GM21447 (cell line): Measurements from ENCODE around the gene VNN1.
"Not testable (repeated sequence)": the region's sequence is repeated elsewhere in the genome, so short reads cannot be mapped to it uniquely, and the experiment has no call there.

Experiments used
- ATAC-seq: cut with Tn5 transposase; IDR thresholded peaks from one replicate; pipeline ENCODE4 v1.9.1; 2021; ENCODE audit not compliant: unreplicated experiment

The VNN1 gene

GRCh38 chr6:132725947-132726607, 12.2 kb upstream of the VNN1 start:
- peak; percentile 86 for ATAC-seq

DNA sequence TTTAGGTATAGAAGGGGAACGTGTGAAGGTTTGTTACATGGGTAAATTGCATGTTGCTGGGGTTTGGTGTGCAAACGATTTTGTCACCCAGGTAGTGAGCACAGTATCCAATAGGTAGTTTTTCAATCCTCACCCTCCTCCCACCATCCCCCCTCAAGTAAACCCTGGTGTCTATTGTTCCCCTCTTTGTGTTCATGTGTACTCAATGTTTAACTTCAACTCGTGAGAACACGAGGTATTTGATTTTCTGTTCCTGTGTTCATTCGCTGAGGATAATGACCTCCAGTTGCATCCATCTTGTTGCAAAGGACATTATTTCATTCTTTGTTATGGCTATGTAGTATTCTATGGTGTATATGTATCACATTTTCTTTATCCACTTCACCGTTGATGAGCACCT, 11.6 kb upstream of the VNN1 start:
- ATAC-seq: peak; percentile 17

- no peak for ATAC-seq
Measured at GRCh38 chr6:132719736-132720448, 6.0 kb upstream of the VNN1 start.

GRCh38 chr6:132715881-132716637, 2.2 kb upstream of the VNN1 start:
- no peak for ATAC-seq

DNA sequence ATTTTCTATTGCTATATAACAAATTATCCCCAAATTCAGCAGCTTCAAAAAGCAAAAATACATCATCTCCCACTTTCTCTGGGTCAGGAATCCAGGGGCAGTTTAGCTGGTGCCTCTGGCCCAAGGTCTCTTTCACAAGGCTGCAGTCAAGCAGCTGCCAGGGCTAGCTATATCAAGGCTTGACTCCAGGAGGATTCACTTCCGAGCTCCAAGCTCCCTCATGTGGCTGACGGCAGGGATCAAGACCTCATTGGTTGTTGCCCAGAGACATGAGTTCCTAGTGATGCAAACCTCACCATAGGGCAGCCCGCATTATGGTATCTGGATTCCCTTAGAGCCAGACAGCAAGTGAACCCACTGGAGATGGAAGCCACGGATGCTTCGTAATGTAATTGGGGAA, 1.3 kb upstream of the VNN1 start:
- no peak for ATAC-seq

DNA sequence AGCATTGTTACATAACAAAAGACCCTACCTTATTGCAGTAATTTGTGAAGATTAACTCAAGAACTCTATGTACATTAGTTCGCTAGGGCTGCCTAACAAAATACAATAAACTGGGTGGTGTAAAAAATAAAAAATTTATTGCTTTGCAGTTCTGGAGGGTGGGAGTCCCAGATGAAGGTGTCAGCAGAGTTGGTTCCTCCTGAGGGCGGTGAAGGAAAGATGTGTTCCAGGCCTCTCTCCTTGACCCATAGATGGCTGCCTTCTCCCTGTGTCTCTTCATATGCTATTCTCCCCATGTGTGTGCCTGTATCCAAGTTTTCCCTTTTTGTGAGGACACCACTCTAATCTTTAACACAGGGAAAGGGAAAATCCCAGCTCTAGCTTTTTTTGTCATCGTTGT, 305 bp upstream of the VNN1 start:
- ATAC-seq: no peak

DNA sequence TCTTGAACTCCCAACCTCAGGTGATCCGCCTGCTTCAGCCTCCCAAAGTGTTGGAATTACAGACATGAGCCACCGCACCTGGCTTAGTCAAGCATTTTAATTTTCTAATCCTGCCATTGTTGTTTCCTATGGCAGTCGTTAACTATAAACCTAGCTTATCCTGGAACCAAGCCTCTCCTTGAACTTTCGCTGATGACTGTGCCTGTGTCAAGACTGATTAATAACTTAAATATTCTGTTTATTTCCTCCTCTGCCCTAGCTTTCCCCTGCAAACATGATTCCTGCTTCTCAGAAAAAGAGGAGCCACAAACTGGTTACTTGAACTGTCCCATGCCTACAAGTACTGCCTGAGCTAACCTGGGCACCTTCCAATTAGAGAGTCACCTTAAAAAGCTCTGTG, 1.5 kb downstream of the VNN1 start:
- no peak for ATAC-seq

- ATAC-seq: no peak
Measured at GRCh38 chr6:132708771-132709170, 5.1 kb downstream of the VNN1 start.

DNA sequence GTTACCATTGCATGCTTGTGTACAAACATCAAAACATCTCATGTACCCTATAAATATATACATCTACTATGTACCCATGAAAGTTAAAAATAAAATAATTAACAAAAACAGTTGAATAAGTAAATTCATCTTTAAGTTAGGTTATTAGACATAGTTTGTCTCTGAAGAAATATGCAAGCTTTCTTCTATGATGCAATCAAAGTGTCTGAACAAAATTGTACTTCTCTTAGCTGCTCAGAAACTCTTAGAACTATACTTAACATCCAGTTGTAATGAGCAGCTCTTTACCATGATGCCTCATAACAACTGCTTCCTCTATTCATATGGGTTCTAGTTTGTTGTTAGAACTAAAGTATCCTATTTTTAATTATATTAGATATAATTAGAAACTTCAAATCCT, 5.9 kb downstream of the VNN1 start:
- ATAC-seq: no peak

DNA sequence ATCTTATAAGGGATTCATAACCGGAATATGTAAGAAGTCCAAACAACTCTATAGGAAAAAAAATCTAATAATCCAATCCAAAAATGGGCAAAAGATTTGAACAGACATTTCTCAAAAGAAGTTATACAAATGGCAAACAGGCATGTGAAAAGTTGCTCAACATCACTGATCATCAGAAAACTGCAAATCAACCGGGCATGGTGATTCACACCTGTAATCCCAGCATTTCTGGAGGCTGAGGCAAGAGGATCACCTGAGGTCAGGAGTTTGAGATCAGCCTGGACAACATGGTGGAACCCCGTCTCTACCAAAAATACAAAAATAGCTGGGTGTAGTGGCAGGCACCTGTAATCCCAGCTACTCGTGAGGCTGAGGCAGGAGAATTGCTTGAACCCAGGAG, 7.1 kb downstream of the VNN1 start:
- ATAC-seq: not testable (repeated sequence)

- ATAC-seq: no peak
Measured at GRCh38 chr6:132703936-132704335, 9.9 kb downstream of the VNN1 start.

GRCh38 chr6:132698608-132699007, 15.2 kb downstream of the VNN1 start:
- ATAC-seq: no peak

DNA sequence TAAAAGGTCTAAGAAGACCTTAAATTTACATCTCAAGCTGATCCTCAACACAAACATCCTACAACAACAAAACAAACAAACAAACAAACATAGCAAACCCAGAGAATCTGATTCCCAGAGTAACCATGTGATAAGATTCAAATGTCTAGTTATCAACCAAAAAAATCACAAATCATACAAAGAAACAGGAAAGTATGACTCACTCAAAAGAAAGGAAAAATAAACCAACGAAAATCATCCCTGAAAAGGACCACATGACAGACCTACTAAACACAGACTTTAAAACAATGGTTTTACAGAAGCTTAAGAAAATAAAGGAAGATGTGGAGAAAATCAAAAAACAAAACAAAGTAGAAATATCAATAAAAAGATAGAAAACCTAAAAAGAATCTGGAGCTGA, 18.1 kb downstream of the VNN1 start:
- ATAC-seq: no peak

GRCh38 chr6:132693478-132693877, 20.4 kb downstream of the VNN1 start:
- ATAC-seq: no peak

DNA sequence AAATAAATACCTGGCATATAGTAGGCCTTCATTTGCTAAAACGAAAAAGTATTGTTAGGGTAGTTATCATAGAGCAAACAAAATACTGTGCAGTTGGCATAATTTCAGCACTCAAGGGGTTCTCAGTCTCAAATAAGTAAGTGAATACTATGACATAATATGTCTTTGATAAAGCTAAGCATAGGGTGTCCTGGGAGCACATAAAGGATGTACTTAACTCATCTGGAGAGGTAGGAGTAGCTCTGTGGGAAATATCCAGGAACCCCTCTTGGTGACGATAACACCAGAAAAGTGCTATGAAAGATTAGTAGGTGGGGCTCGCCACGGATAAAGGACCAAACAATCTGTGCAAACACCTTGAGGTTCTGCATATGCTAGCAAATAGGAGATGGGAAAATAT, 23.2 kb downstream of the VNN1 start:
- ATAC-seq: no peak

DNA sequence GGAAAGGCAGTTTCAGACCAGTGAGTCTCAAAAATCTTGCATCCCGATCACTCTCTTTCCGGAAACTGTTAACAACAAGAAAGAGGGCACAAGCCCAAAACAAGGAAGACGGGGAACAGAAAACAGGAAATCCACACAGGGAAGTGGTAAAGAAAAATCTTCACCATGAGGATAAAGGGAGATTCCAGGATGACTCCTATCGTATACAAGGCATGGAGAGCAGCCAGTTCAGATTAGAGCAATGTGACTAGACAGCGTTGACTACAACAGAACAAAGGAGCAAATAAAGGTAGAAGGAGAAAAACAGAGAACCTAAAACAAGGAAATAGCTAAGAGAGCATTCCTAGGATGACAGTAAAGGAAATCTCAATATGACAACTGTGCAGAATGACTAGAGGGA, 26.5 kb downstream of the VNN1 start:
- ATAC-seq: no peak

- no peak for ATAC-seq
Measured at GRCh38 chr6:132686531-132686930, 27.3 kb downstream of the VNN1 start.

DNA sequence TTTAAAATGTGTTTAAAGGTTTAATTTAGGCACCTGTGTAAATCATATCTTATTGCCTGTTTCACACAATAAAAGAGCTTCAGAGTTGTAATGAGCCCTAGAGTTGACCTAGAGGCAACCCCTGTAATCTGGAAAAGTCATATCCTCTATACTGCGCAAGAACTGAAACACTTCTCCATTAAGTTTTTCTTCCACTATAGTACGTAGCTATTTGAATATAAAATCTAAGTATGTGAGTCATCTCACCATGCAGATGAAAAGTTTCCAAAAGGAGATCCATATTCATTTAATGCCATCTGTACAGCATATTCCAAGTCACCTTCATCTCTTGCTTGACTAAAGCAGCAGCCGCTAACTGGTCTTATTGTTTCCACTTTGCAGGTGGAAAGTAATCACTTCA, 28.8 kb downstream of the VNN1 start:
- no peak for ATAC-seq

- ATAC-seq: no peak
Measured at GRCh38 chr6:132684272-132684671, 29.6 kb downstream of the VNN1 start.

DNA sequence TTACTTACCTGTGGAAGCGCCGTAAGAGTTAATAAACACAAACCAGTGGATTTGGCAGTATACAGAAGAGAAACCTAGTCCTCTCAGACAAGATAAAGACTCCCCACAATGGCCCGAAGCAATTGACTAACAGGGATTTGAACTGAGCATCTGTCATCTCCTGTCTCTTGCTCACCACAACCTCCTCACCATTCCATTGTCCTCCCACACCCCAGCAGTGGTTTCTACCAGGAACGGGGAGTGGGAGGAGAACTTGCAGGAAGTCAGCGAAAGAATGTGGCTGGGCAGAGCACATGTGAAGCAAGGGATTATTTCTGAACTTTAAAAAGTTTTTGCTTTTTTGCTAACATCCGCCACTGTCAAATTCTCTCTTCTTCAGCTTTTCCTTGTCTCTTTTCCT, 30.3 kb downstream of the VNN1 start:
- no peak for ATAC-seq

DNA sequence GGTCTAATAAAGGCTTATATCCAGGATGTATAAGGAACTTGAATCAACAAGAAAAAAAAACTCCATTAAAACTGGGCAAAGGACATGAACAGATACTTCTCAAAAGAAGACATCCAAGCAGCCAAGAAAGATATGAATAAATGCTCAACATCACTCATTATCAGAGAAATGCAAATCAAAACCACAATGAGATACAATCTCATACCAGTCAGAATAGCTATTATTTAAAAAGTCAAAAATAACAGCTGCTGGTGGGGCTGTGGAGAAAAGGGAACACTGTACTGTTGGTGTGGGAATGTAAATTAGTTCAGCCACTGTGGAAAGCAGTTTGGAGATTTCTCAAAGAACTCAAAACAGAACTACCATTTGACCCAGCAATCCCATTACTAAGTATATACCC, 34.8 kb downstream of the VNN1 start:
- not testable (repeated sequence) for ATAC-seq

DNA sequence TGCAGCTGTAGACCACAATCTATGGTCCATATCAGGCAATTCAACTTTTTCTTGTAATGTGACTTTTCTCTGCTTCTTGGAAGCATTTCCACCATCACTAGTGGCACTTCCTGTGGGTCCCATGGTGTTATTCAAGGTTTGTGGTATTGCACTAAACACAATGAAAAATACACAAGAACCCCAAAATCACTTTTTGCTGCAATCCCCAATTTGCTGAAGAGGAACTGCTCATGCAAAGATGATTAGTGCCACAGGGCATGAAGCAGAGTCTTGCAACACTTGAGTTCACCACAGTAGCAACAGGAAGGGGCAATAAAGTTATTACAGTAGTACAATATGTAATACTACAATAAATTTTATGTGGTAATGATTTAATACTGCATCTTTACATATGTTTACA, 38.1 kb downstream of the VNN1 start:
- no peak for ATAC-seq
